ENCODE measurements around the gene MAF. TPM values are rescaled to one million over a fixed set of nuclear protein-coding genes. Genes with fewer than 3 reads are reported as not detected.

The MAF gene
- polyA plus RNA-seq, 1 experiment = 1.7 TPM

- DNase-seq (ENCODE audit: low read depth) = no peak
- peak overlapping the region; percentile 56 for H3K4me3 ChIP-seq (ENCODE audit: low read depth, low read length)
- POLR2A ChIA-PET = interaction anchor here (0.6 to 0.7 kb wide), 2 partner anchors 78 to 474 kb away, joined by 4 read pairs; no protein-coding TSS in a partner anchor
- no peaks in the 10 kb centered on the region for H3K36me3 ChIP-seq (ENCODE audit: control insufficient read depth, insufficient read depth, low read length)
- no peaks in the 10 kb centered on the region for H3K27me3 ChIP-seq (ENCODE audit: control insufficient read depth, insufficient read depth, low read length)
- TF ChIP-seq CTCF (IDR thresholded peaks at IDR 0.05; ENCODE audit: insufficient read depth, low read depth, low read length) = peak; percentile 34; the same call in 1 of the 2 replicates
- CTCF ChIA-PET = interaction anchor here (1.1 kb wide), 1 partner anchor 486 kb away, joined by 3 read pairs; no protein-coding TSS in a partner anchor
These were observed 2.0 kb downstream of the MAF start for GRCh38 chr16:79598348-79599181.

- no peak for DNase-seq (ENCODE audit: low read depth)
- Histone ChIP-seq H3K27me3 (ENCODE audit: control insufficient read depth, insufficient read depth, low read length) (no peaks in the 10 kb centered on the region), H3K36me3 (ENCODE audit: control insufficient read depth, insufficient read depth, low read length) (no peaks in the 10 kb centered on the region), H3K4me3 (ENCODE audit: low read depth, low read length) (peak overlapping the region; percentile 56)
- POLR2A ChIA-PET = interaction anchor here (0.7 kb wide), 1 partner anchor 474 kb away, joined by 4 read pairs; no protein-coding TSS in a partner anchor
- no peak for TF ChIP-seq CTCF (IDR thresholded peaks at IDR 0.05; ENCODE audit: insufficient read depth, low read depth, low read length)
- CTCF ChIA-PET = interaction anchor here (0.6 to 1.1 kb wide), 2 partner anchors 399 to 487 kb away, joined by 3 to 5 read pairs; no protein-coding TSS in a partner anchor
These were observed 2.5 kb downstream of the MAF start for GRCh38 chr16:79598063-79598347.

GRCh38 chr16:79597277-79598062 lies 3.1 kb downstream of the MAF start:
- ChIA-PET CTCF (interaction anchor here (0.6 to 1.1 kb wide), 2 partner anchors 399 to 487 kb away, joined by 3 to 5 read pairs; no protein-coding TSS in a partner anchor), POLR2A (interaction anchor here (0.7 kb wide), 1 partner anchor 475 kb away, joined by 4 read pairs; no protein-coding TSS in a partner anchor)
- Histone ChIP-seq H3K4me3 (ENCODE audit: low read depth, low read length) (peak overlapping the region; percentile 56), H3K27me3 (ENCODE audit: control insufficient read depth, insufficient read depth, low read length) (no peaks in the 10 kb centered on the region), H3K36me3 (ENCODE audit: control insufficient read depth, insufficient read depth, low read length) (no peaks in the 10 kb centered on the region)
- DNase-seq (ENCODE audit: low read depth) = no peak
- no peak for TF ChIP-seq CTCF (IDR thresholded peaks at IDR 0.05; ENCODE audit: insufficient read depth, low read depth, low read length)

- POLR2A ChIA-PET = no interaction called here
- H3K36me3 ChIP-seq (ENCODE audit: control insufficient read depth, insufficient read depth, low read length) = no peaks in the 10 kb centered on the region
- no peak for DNase-seq (ENCODE audit: low read depth)
- no peak for TF ChIP-seq CTCF (IDR thresholded peaks at IDR 0.05; ENCODE audit: insufficient read depth, low read depth, low read length)
- H3K4me3 ChIP-seq (ENCODE audit: low read depth, low read length) = peak overlapping the region; percentile 56
- no peaks in the 10 kb centered on the region for H3K27me3 ChIP-seq (ENCODE audit: control insufficient read depth, insufficient read depth, low read length)
- CTCF ChIA-PET = no interaction called here
These were observed 4.5 kb downstream of the MAF start for GRCh38 chr16:79595931-79596450.

GRCh38 chr16:79595231-79595641 lies 5.3 kb downstream of the MAF start:
- Histone ChIP-seq H3K4me3 (ENCODE audit: low read depth, low read length) (peak overlapping the region; percentile 56), H3K27me3 (ENCODE audit: control insufficient read depth, insufficient read depth, low read length) (no peaks in the 10 kb centered on the region), H3K36me3 (ENCODE audit: control insufficient read depth, insufficient read depth, low read length) (no peaks in the 10 kb centered on the region)
- no peak for TF ChIP-seq CTCF (IDR thresholded peaks at IDR 0.05; ENCODE audit: insufficient read depth, low read depth, low read length)
- ChIA-PET POLR2A (no interaction called here), CTCF (no interaction called here)
- no peak for DNase-seq (ENCODE audit: low read depth)

Measured in BJ (cell line).